HG02840 (cell line): ENCODE data around the gene MS4A10.
"Not testable (repeated sequence)": the region's sequence is repeated elsewhere in the genome, so short reads cannot be mapped to it uniquely, and the experiment has no call there.

Experiments
- ATAC-seq: cut with Tn5 transposase; IDR thresholded peaks from one replicate; pipeline ENCODE4 v1.9.1; 2021; ENCODE audit warnings: mild to moderate bottlenecking, moderate library complexity, moderate number of reproducible peaks; ENCODE audit not compliant: unreplicated experiment, low FRiP score

The MS4A10 gene

GRCh38 chr11:60821827-60822599 lies 36.9 kb downstream of the MS4A10 start:
- no peak for ATAC-seq

- not testable (repeated sequence) for ATAC-seq
Observed at GRCh38 chr11:60823745-60824306, 38.7 kb downstream of the MS4A10 start.

- ATAC-seq: no peak
Observed at GRCh38 chr11:60825118-60825517, 40.0 kb downstream of the MS4A10 start.

- no peak for ATAC-seq
Observed at GRCh38 chr11:60825790-60826189, 40.7 kb downstream of the MS4A10 start.

- peak; percentile 29 for ATAC-seq
Observed at GRCh38 chr11:60830478-60831142, 45.5 kb downstream of the MS4A10 start.

GRCh38 chr11:60831143-60831500 lies 46.0 kb downstream of the MS4A10 start:
- ATAC-seq: peak; percentile 79

GRCh38 chr11:60831501-60832079 lies 46.5 kb downstream of the MS4A10 start:
- ATAC-seq: no peak

GRCh38 chr11:60834742-60835533 lies 49.8 kb downstream of the MS4A10 start:
- ATAC-seq: no peak

- ATAC-seq: no peak
Observed at GRCh38 chr11:60835534-60835846, 50.4 kb downstream of the MS4A10 start.

- ATAC-seq: no peak
Observed at GRCh38 chr11:60836866-60837515, 51.9 kb downstream of the MS4A10 start.

GRCh38 chr11:60838132-60838531 lies 53.0 kb downstream of the MS4A10 start:
- no peak for ATAC-seq

GRCh38 chr11:60840470-60841430 lies 55.6 kb downstream of the MS4A10 start:
- ATAC-seq: no peak

- peak; percentile 81 for ATAC-seq
Observed at GRCh38 chr11:60841797-60842667, 56.9 kb downstream of the MS4A10 start, which contains the start of gene CCDC86. Gene CCDC86, plus strand, starts transcription at chr11:60842113. Its CDS starts 12 bp downstream, at chr11:60842125.

- no peak for ATAC-seq
Observed at GRCh38 chr11:60842668-60843600, 57.8 kb downstream of the MS4A10 start.

- ATAC-seq: no peak
Observed at GRCh38 chr11:60844045-60844869, 59.1 kb downstream of the MS4A10 start.

GRCh38 chr11:60844870-60845221 lies 59.7 kb downstream of the MS4A10 start:
- no peak for ATAC-seq
